SIG-M5 treated with dmso at 0.1 percent for 504 hours (cell line): ENCODE results near the gene TTLL5.

Experiments
- DNase-seq: peaks from one replicate; lab custom pipeline; 2025; ENCODE audit not compliant: unreplicated experiment; lab: John Stamatoyannopoulos, UW

TTLL5 gene

DNA sequence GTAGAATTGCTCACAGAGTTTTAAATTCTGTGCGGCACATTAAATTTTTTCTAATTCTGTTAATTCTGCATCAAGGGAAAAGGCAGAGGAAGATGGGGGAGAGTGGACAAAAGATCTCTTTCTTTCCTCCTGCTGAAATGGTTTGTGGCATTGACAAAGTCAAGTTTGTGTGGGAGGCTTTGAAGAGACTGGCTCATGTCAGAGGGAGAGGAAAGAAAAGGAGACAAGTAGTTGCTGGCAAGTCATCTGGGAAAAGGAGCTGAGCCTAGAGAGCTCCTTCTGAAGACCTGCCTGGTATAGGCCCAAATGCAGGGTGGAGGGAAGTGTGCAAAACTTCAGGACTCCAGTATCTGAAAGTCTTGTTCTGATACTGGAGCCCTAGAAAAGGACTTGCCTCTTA, 36.3 kb downstream of the TTLL5 start:
- no peak for DNase-seq

DNA sequence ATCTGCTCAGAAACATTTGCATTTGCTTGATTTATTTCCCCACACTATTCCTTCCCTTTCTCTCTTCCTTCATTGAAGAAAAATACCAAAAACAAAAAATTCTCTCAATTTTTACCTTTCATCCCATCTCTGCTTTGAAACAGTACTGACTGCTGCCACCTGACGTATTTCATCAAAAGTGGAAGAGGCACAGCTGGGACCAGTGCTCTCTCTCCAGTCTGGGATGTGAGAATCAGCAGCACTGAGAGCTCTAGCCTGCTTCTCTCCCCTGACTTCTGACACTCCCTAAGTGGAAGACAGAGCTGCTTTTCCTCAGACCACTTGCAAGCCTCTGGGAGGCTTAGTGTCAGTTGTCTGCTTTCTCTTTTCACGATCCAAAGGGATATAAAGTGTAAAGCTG, 36.9 kb downstream of the TTLL5 start:
- DNase-seq: no peak

DNA sequence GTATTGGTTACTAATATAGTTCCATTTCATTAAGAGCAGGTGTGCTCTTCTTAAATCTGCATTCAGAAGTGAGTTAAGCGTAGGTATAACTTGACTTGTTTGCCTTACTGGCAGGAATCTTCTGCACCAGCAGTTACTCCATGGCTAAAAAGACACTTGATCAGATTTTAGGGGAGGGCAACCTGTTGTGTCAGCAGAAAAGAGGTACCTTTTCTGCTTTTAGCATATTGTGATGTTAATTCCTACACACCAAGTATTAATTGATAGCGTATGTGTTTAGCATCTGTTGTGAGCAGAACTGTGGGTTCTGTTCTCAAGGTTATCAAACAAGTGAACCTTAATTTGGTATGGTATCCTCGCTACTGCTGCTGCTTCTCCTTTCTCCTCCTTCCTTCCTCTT, 38.3 kb downstream of the TTLL5 start:
- no peak for DNase-seq

DNA sequence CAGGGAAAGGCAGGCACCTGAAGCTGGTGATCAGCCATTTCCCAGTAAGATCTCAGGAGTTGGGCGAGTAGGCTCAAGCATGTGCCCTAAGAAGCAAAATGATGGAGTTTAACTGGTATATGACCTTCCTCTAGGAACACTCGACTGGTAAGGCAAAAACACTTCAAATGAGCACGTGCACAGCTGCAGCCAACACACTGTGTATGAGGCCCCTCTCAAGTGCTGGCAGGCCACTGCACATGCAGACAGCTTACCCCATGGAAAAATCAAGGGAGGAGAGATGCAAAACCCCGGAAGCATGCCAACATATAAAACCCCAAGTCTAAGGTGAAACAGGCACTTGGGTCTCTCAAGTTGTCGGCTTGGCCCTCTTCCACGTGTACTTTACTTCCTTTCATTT, 39.2 kb downstream of the TTLL5 start:
- DNase-seq: no peak

DNA sequence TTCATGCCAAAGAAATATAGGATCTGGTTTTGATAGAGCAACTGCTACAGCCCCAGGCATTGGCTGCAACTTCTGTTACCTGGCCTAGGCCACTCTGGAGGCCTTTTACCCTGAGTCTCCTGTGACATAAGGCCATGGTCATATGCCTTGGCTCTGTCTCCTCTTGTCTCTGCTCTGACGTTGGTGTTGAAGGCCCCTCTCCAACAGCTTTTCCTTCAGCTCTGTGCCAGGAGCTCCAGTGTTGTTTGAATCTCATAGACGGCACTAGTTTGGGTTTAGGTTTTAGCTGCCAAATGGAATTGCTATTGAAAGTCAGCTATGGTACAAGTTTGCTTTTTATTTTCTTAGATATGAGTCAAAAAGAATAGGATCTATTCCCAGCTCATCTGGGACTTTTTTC, 41.1 kb downstream of the TTLL5 start:
- DNase-seq: no peak

DNA sequence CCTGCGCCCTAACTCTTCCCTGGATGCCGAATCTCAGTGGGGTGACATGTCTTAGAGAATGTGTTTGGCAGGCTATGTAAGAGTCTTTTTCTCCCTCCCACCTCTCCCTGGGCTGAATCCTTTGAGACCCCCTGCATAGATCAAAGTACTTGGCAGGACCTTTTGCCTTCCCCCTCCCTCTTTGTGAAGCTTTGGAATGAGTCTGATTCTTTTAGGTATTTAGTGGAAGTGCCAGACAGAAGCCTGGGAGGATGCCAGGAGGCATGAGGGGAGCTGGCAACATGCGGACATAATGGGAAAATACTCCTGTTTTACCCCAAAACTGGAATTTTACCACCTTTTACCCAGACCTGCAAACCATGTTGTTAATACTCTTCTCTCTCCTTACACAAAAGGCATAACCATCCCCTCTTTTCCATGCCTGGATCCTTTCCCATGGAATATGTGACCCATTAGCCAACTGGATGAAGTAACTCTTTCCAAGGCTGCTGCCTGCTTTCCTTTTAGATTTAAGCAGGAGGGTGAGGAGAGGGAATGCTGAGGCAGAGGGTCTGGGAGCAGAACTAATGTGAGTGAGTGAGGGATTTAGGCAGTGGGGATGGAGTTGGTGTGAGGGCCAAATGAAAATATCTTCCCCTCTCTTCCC, 41.7 kb downstream of the TTLL5 start:
- no peak for DNase-seq

DNA sequence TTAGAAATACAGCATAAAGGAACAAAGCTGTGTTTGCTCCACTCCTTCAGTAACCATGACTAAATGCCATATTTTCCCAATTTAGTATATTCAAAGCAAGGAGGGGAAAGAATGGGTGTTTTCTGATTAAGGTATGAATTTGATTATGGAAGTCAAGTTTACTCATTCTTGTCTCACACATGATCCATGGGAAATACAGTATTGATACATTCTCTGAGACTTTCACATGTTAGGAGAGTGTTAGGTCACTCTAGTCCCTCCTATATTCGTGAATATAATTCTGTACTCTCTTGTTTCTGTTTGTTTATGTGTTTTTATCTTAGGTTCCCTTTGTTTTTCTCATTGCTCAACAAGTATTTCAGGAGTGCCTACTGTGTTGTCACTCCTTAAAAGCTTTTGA, 42.4 kb downstream of the TTLL5 start:
- DNase-seq: no peak

DNA sequence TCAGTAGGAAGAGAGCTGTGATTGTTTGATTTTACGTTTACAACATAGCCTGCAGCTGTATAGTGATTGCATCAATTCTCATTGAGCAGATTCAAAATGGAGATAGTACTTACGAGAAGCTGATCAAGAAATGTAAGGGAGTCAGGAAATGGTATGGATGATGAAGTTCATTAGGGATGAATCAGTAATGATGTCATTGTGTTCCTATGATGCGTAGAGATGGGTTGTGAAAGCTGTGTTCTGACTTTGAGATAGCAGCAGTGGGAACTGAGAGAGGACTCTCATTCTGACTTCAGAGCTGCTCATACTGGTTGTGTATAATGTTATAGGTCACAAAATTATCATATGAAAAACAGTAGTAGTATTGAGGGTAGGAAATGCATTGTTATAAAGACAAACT, 44.0 kb downstream of the TTLL5 start:
- no peak for DNase-seq

DNA sequence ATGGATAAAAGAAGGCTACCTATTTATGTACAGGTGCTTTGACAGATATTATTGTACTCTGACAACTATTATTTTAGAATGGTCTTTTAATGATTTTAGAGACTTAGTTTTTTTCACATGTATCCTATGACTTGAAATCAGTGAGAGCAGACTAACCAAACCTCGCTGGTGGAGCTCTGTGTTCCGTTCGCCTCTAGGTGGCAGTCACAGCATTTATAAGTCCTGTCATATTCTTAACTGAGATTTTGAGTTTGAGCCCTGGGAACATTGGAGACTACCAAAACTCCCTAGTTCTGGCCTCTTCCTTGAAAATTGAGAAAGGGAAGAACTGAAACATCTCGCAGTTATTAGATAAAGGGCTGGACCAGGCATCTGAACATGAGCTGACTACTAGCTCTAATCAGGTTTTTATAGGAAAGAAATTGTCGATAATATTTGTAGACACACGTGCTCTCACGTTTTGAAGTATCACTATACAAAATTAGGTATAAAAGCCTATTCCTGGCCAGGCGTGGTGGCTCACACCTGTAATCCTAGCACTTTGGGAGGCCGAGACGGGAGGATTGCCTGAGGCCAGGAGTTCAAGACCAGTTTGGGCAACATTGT, 48.3 kb downstream of the TTLL5 start:
- peak; percentile 67 for DNase-seq

DNA sequence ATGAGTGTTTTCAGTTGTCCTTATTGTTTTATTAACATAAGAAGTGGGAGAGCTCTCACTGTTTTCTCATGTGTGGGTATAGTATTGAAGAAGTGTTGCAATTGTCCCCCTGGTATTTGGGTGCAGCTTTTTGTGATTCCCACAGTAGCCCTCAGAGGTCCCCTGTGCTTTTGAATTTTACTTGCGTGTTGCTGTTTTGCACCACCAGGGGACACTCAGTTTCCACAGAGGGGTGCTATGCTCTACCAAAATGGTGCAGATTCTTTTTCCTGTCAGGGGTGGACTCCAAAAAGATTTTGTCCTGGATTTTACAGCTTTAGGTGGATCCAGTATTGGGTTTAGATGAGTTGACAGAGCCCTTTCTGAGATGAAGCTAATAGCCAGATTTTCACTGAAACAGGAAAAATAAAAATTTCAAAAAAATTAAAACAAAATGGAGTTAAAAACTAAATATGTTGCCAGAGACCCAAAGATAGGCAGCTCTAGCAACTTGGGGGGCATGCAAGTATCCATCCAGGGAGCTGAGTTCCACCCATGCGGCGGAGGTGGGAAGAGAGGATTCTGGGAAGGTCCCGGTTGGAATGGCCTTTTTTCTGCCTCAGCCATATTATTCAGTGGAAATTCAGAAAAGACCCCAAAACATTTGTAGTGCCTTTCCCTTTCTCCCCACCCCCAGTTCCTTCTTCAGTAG, 50.2 kb downstream of the TTLL5 start:
- peak; percentile 53 for DNase-seq

DNA sequence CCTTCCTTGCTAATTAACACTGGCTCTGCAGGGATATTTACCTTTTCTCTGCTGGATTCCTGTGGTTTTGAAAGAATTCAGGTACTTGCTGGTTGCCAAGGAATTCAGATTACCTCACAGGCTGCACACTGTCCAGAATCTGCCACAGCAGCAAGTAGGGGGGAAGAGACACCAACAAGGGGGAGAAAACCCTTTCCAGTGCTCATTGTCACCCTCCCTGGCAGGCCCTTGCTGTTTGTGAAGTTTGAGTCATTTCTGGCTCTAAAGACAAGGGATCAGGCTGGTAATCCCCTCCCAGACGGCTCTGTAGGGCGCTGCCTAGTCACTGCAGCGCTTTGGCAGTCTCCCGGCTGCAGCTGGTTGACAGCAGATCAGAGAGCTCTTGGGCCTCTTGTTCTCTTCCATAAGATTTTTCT, 50.8 kb downstream of the TTLL5 start:
- DNase-seq: peak; percentile 58

DNA sequence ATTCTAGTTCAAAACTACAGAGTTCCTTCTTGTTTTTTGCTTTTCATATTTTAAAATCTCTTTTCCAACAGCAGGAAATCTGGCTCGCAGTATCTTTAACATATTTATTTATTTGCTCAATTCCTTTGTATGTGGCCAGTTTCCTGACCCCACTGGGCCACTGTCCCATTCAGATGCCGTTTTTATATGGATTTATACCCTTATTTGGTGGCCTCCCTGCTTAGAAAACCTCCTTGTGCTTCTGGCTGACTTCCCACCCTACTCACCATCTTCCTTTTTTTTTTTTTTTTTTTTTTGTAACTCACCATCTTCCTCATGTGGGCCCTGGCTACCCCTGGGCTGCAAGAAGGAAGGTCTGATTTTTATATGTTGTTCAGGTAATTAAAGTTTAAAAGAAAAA, 53.9 kb downstream of the TTLL5 start:
- no peak for DNase-seq

DNA sequence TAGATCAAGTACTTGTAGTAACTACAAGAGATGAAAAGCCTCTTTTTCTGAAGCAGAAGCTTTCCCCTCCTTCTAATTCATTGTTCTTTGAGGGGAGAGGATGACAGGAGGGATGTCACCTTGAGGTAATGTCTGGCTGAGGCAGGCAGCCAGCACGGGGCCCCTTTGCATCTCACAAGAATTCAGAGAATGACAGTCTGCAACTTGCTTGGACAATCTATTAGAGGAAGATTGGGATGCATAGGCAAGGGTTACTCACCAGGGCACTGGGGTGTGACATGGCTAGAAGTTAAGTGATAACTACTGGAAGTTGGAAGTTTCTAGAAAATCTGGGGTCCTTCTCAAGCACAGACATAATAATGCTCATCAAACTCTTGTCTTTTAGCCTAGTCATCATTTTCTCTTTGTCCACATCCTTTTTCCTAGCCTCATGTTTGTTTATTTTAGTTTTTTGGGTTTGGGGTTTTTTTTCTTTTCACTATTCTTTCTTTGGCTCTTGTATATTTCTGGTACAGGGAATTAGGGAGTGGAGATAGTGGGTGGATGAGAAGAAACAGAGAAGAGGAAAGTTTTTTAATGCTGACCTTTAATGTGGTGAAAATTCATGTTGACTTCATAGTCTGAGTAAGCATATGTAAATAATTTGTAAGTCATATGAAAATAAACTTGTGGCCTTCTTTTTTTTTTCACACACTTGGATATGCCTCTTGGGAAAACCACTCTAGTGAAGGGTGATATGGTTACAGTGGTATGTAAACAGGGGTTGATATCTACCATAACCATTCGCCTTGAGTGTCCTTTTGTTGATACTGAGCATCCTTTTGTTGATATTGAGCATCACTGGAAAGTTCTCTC, 55.1 kb downstream of the TTLL5 start:
- DNase-seq: no peak

DNA sequence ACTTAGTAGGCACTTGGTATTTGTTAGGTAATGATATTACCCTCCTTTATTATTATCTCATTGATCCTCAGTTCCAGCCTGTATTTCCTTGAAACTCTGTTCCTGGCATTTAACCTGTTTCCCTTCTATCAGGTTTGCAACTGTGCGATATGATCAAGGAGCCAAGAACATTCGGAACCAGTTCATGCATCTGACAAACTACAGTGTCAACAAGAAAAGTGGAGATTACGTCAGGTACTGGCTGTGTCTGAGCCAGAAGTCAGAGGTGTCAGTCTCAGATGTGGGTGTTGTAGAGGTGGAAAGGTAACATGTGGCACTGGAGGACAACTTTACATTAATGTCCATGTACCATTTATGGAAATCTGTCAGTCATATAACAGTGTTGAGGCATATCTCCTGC, 56.7 kb downstream of the TTLL5 start:
- no peak for DNase-seq

DNA sequence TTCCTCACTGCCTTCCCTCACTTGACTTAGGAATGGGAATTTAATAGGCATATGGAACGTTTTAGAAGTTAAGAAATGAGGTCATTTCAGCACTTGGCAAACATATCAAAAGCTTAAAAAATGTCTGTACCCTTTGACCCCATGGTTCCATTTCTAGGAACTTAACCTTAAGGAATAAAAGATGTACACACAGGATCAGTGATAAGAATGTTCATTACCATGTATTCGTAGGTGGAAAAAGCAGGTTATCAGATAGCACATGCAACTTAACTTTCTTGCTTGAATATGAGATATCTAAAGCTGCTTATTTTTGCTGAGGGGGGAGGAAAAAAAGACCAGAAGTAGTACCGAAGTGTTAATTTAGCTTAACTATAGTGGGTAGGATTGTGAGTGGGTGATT, 57.2 kb downstream of the TTLL5 start:
- no peak for DNase-seq

DNA sequence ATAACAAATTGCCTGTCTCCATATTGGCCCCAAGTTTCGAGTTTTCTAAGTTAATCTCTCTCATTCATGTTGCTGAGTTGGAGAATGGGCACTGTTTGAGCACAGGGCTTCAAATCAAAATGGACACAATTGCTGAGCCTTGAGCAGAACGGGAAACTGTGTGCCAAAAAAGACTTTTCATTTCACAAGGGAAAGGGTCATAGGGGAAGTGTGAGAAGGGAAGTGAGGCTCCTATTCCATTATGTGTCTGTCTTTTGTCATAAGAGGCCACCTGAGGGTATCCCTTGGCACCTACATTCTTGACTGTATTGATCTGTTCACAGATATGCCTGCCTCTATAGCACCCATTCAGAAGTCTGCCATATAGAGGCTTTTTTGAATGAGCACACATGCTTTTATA, 59.1 kb downstream of the TTLL5 start:
- DNase-seq: no peak

DNA sequence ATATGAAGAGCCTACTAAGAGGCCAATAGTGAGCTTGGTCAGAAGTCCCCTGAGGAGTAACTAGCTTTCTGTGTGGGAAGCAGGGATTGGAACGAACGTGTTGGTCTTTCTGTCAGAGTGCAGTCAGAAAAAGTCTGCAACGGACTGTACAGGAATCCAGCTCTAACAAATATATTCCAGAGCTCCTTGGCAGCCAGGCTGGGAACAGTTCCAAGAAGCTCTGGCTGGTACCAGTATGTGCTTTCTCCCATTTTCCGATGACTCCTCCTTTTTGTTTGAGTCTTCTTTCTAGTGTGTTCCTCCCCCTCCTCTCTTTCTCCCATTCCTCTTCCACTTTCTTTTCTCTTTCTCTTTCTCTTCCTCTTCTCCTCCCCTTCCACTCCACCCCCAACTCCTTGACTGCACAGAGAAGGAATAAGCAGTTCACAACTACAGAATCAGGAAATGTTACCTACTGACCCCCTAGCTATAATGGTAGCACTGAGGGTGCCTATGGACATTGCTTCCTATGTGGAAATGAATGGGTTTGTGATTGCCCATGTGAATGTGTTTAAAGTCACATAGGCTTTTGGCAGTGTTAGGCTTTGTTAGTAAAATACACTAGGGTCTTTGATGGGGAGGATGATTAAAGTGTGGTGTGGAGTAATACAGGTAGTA, 59.9 kb downstream of the TTLL5 start:
- no peak for DNase-seq

DNA sequence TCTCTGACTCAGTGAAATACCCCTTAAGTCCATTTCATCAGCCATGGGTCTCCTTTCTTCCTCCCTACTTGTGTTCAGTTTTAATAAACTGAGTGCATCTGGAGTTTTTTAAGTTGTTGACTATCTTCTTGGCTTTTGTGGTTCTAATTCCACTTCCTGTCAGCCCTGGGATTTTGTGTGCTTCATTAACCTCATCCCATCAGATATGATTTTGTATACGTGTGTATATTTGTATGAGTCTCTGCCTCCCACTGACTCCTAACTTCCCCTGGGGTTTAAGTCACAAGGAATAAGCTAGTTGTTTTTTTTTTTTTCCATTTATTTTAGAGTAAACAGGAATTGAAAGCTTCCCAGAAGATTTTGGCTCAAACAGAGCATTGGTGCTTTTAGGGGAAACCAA, 62.7 kb downstream of the TTLL5 start:
- DNase-seq: no peak

DNA sequence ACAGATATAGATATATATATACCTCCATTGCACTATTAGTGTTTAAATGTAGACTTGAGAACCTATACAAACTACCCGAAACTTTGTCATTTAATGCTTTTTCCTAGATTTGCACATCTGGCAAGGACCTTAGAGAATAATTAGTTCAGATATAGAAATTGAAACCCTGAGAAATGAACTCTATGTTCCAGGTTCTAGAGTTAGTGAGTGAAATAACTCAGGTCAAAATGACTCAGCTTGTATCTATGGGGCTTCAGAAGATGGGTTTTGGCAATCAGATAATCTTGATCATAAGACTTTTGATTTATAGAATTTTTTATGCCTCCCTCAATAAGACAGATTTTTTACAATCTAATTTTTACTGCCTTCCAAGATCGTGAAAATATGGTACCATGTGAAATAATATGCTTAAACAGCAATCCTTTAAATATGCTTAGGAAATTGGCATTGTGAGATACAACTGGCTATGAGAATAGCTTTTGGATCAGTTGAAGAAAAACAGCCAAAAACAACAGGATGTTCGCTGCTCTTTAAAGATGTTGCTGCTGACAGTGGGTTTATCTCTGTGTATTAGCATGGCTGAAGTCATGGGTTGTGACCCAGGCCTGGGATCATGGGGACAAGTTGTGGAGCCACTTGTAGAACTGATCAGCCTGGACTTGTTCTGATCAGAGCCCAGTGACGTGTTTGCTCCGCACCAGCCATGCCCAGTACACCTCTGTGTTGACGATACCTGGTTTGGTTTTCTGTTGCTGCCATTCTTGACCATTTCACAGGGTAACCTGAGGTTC, 63.6 kb downstream of the TTLL5 start:
- no peak for DNase-seq

DNA sequence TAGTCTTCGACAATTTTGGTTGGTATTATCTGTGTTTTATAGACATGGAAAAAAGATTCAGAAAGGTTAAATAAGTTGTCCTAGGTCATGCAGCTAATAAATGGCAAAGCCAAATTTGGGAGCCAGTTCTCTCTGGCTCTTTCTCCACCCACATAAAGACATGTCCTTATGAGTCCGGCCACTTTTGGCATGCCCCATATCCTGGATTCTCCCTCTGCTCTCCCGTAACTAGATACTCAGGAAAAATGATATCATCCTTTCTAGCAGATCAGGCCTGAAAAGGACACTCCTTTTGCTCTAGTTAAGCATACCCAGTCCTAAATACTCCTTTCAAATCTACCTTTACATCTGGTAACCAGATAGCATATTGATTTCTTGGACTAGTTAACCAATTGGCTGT, 64.4 kb downstream of the TTLL5 start:
- no peak for DNase-seq
